MCF 10A (cell line): ENCODE data around the gene HPSE. TPM values are rescaled to one million over a fixed set of nuclear protein-coding genes. Genes with fewer than 3 reads are reported as not detected.

ENCODE experiments used
- BruUV-seq: library from RNA; stranded (reverse); fragments of 400-500 nt; replicated peaks from 2 replicates; lab custom pipeline; 2021; lab: Mats Ljungman, UMichigan
- CTCF ChIA-PET: fragments of 300-600 bp; sonication (Branson Sonifier 250); formaldehyde crosslinking; extraction: SDS; loops from one replicate; lab custom pipeline; 2021; ENCODE audit warnings: antibody characterized with exemption, inconsistent platforms; lab: Yijun Ruan, JAX
- POLR2A ChIA-PET: fragments of 300-600, 350-650 bp; sonication (Branson Sonifier 250); formaldehyde crosslinking; extraction: SDS; loops from one replicate; lab custom pipeline; 2020; ENCODE audit warnings: antibody characterized with exemption, inconsistent platforms; lab: Yijun Ruan, JAX
- DNase-seq: peaks from one replicate; pipeline ENCODE4 v3.0.0-alpha.2; 2018; ENCODE audit not compliant: unreplicated experiment
- H3K27ac Mint-ChIP-seq: one replicate; pipeline ENCODE4 v1.8.0; 2022; ENCODE audit warnings: mild to moderate bottlenecking, low read depth, mixed read lengths; ENCODE audit not compliant: unreplicated experiment
- H3K27me3 Mint-ChIP-seq: one replicate; pipeline ENCODE4 v1.8.0; 2022; ENCODE audit warnings: mixed read lengths; ENCODE audit not compliant: insufficient read depth, unreplicated experiment
- H3K36me3 Mint-ChIP-seq: one replicate; pipeline ENCODE4 v1.8.0; 2022; ENCODE audit warnings: mild to moderate bottlenecking, moderate library complexity, mixed read lengths; ENCODE audit not compliant: insufficient read depth, unreplicated experiment
- H3K4me1 Mint-ChIP-seq: one replicate; pipeline ENCODE4 v1.8.0; 2022; ENCODE audit warnings: mixed read lengths; ENCODE audit not compliant: insufficient read depth, unreplicated experiment
- H3K4me3 Mint-ChIP-seq: one replicate; pipeline ENCODE4 v1.8.0; 2022; ENCODE audit warnings: mild to moderate bottlenecking, moderate library complexity, mixed read lengths; ENCODE audit not compliant: unreplicated experiment
- H3K9me3 Mint-ChIP-seq: one replicate; pipeline ENCODE4 v1.8.0; 2022; ENCODE audit warnings: mixed read lengths; ENCODE audit not compliant: unreplicated experiment
- CTCF ChIP-seq: fragments of 200-600 bp; IDR thresholded peaks from one replicate; pipeline ENCODE4 v1.8.0; 2022; ENCODE audit warnings: antibody characterized with exemption, mild to moderate bottlenecking; ENCODE audit not compliant: unreplicated experiment
- intact Hi-C: fragments of 100-400 bp; cut with micrococcal nuclease; formaldehyde crosslinking; loops from 2 replicates; pipeline ENCODE4 v1.14.1; 2022
- total RNA-seq: library from RNA; stranded (reverse); gene quantifications from 2 replicates; pipeline ENCODE4 v1.2.3, GENCODE V29; 2022

The HPSE gene
- total RNA-seq, 1 experiment from 2014 or later = 5.5 TPM

- no peaks in the 10 kb centered on the region for H3K27me3 Mint-ChIP-seq
- intact Hi-C loops = no loop called here
- CTCF ChIA-PET = no interaction called here
- H3K4me1 Mint-ChIP-seq = no peaks in the 10 kb centered on the region
- no peaks in the 10 kb centered on the region for H3K36me3 Mint-ChIP-seq
- H3K4me3 Mint-ChIP-seq = no peak overlapping the region
- POLR2A ChIA-PET = no interaction called here
- no peak for DNase-seq
- H3K9me3 Mint-ChIP-seq = no peaks in the 10 kb centered on the region
- TF ChIP-seq CTCF = no peak
- no peak overlapping the region for H3K27ac Mint-ChIP-seq
- BruUV-seq = no TSS peak
Measured at GRCh38 chr4:83342476-83342875, 7.8 kb upstream of the HPSE start.

- DNase-seq = no peak
- Mint-ChIP-seq H3K4me3 (no peak overlapping the region), H3K27ac (no peak overlapping the region), H3K9me3 (no peaks in the 10 kb centered on the region), H3K27me3 (no peaks in the 10 kb centered on the region), H3K36me3 (no peaks in the 10 kb centered on the region), H3K4me1 (no peaks in the 10 kb centered on the region)
- no peak for TF ChIP-seq CTCF
- intact Hi-C loops = no loop called here
- CTCF ChIA-PET = no interaction called here
- BruUV-seq = no TSS peak
- POLR2A ChIA-PET = interaction anchor here (0.6 to 0.7 kb wide), 3 partner anchors 15 to 144 kb away, joined by 3 to 5 read pairs (median 4); no protein-coding TSS in a partner anchor
Measured at GRCh38 chr4:83340692-83341343, 6.2 kb upstream of the HPSE start.

GRCh38 chr4:83339573-83339972 is 4.9 kb upstream of the HPSE start:
- Mint-ChIP-seq H3K9me3 (no peaks in the 10 kb centered on the region), H3K4me1 (peaks cover 9% of the 10 kb centered on the region), H3K36me3 (no peaks in the 10 kb centered on the region), H3K4me3 (no peak overlapping the region), H3K27ac (no peak overlapping the region), H3K27me3 (no peaks in the 10 kb centered on the region)
- POLR2A ChIA-PET = interaction anchor here (0.6 to 1.4 kb wide), 2 partner anchors 13 to 52 kb away, joined by 3 to 4 read pairs; no protein-coding TSS in a partner anchor
- no TSS peak for BruUV-seq
- intact Hi-C loops = no loop called here
- CTCF ChIA-PET = no interaction called here
- no peak for DNase-seq
- TF ChIP-seq CTCF = no peak

GRCh38 chr4:83335701-83336100 is 1.1 kb upstream of the HPSE start:
- no peaks in the 10 kb centered on the region for H3K9me3 Mint-ChIP-seq
- TF ChIP-seq CTCF = no peak
- H3K4me3 Mint-ChIP-seq = peak overlapping the region; percentile 81
- H3K36me3 Mint-ChIP-seq = no peaks in the 10 kb centered on the region
- ChIA-PET CTCF (interaction anchor here (0.8 to 1.4 kb wide), 9 partner anchors 20 to 262 kb away, joined by 3 to 5 read pairs (median 4); partner anchors contain the start of genes HELQ and MRPS18C), POLR2A (interaction anchor here (0.6 to 2.8 kb wide), 9 partner anchors 22 to 301 kb away, joined by 3 to 48 read pairs (median 4); partner anchors contain the start of genes COPS4, COQ2, HELQ and MRPS18C)
- intact Hi-C loops = loop anchor here (1.0 kb wide), 1 partner anchor 22 kb away; no protein-coding TSS in a partner anchor
- H3K27me3 Mint-ChIP-seq = no peaks in the 10 kb centered on the region
- peak overlapping the region; percentile 47 for H3K27ac Mint-ChIP-seq
- peaks cover 9% of the 10 kb centered on the region for H3K4me1 Mint-ChIP-seq
- DNase-seq = peak; percentile 29
- no TSS peak for BruUV-seq
